Measurements from ENCODE around the gene SARDH.

- TF ChIP-seq POLR2A (IDR thresholded peaks at IDR 0.05): no peak
- TF ChIP-seq CTCF (IDR thresholded peaks at IDR 0.05): no peak
These were observed 93.0 kb downstream of the SARDH start for GRCh38 chr9:133645021-133645765.
